Adipocyte (in vitro differentiated cells): ENCODE results near the gene SNX8.

ENCODE experiments used
- DNase-seq: peaks from one replicate; pipeline ENCODE4 v3.0.0-alpha.2; 2015; ENCODE audit warnings: low read depth
- H3K27me3 ChIP-seq: replicated peaks from 2 replicates; pipeline ENCODE4 v1.7.0; 2013; ENCODE audit warnings: mild to moderate bottlenecking, low read length, moderate library complexity; ENCODE audit not compliant: control insufficient read depth, insufficient read depth
- H3K36me3 ChIP-seq: 2 replicates; pipeline ENCODE4 v1.7.0; 2013; ENCODE audit warnings: low read length, mild to moderate bottlenecking, moderate library complexity; ENCODE audit not compliant: control insufficient read depth, insufficient read depth, severe bottlenecking
- H3K4me1 ChIP-seq: 2 replicates; pipeline ENCODE4 v1.7.0; 2013; ENCODE audit warnings: mild to moderate bottlenecking, low read length, moderate library complexity; ENCODE audit not compliant: control insufficient read depth, insufficient read depth
- H3K4me3 ChIP-seq: 2 replicates; pipeline ENCODE4 v1.7.0; 2013; ENCODE audit warnings: mild to moderate bottlenecking, low read length, moderate library complexity
- H3K9ac ChIP-seq: 2 replicates; pipeline ENCODE4 v1.7.0; 2013; ENCODE audit warnings: mild to moderate bottlenecking, low read length, moderate library complexity
- H3K9me3 ChIP-seq: 2 replicates; pipeline ENCODE4 v1.7.0; 2013; ENCODE audit warnings: mild to moderate bottlenecking, low read length, moderate library complexity; ENCODE audit not compliant: control insufficient read depth

Gene SNX8

DNA sequence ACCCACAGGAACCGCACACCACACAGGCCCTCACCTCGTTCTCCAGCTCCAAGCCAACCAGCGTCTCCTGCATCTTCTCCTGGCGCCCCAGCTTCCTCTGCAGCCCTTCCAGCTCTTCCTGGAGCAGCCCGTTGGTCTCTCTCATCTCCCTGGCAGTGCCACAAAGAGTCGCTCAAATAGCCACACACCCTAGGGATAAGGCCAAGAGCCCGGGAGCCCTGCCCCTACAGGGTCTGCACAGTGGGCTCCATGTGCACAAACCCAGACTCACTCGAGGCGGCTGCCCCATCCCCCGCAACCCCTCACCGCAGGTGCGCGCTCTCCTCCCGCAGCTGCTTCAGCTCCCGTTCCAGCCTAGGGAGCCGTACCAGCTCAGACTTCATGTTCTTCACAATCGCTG lies 98.4 kb downstream of the SNX8 start:
- Histone ChIP-seq H3K9ac (no peak overlapping the region), H3K36me3 (peaks cover 56% of the 10 kb centered on the region), H3K9me3 (no peaks in the 10 kb centered on the region), H3K4me1 (no peaks in the 10 kb centered on the region), H3K27me3 (no peaks in the 10 kb centered on the region), H3K4me3 (no peak overlapping the region)
- DNase-seq, result no peak

DNA sequence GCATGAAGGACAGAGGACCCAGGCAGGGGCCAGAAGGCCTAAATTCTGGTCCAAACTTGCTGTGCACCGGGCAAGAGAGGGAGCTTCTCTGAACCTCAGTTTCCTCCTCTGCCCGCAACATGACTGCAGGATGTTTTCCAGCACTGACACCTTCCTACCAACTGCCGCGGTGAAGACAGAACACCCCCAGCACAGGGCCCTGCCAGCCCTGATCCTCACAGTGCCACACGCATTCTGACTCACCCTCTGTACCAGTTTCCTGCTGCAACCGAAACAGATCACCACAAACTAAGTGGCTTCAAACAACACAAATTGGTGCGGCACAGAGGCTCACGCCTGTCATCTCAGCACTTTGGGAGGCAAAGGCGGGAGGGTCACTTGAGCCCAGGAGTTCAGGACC lies 99.6 kb downstream of the SNX8 start:
- no peaks in the 10 kb centered on the region for H3K27me3 ChIP-seq
- H3K9me3 ChIP-seq, result no peaks in the 10 kb centered on the region
- no peak overlapping the region for H3K4me3 ChIP-seq
- no peak for DNase-seq
- no peak overlapping the region for H3K9ac ChIP-seq
- peaks cover 50% of the 10 kb centered on the region for H3K36me3 ChIP-seq
- H3K4me1 ChIP-seq, result no peaks in the 10 kb centered on the region

DNA sequence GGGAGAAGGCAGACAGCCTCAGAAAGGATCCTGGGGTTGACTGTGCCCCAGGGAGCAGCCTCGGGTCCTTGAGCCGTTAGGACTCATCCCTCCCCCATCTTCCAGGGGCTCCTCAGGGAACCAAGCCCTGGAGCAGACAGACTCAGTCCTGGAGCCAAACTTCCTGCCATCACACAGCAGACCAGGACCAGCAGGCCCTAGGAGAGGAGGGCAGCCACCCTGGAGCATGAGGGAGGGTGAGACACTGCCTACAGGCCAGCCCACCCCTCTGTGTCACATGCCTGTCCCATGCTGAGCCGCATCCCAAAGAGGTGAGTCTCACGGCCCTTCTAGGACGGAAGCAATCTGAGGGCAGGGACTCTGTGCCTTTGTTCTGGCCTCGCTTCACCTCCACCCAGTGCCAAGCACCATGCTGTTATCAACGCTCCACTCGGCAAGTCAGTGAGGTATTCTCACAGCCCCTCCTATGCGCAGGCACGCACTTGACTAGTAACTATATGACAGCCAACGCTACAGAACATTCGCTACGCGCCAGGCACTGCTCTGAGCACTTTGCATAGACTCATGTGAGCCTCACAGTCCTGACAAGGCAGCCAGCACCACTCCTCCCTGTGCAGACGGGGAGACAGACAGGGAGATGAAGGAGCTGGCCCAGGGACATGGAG lies 100.6 kb downstream of the SNX8 start:
- Histone ChIP-seq H3K36me3 (peaks cover 50% of the 10 kb centered on the region), H3K4me3 (no peak overlapping the region), H3K4me1 (no peaks in the 10 kb centered on the region), H3K9ac (no peak overlapping the region), H3K27me3 (no peaks in the 10 kb centered on the region), H3K9me3 (no peaks in the 10 kb centered on the region)
- DNase-seq, result no peak

DNA sequence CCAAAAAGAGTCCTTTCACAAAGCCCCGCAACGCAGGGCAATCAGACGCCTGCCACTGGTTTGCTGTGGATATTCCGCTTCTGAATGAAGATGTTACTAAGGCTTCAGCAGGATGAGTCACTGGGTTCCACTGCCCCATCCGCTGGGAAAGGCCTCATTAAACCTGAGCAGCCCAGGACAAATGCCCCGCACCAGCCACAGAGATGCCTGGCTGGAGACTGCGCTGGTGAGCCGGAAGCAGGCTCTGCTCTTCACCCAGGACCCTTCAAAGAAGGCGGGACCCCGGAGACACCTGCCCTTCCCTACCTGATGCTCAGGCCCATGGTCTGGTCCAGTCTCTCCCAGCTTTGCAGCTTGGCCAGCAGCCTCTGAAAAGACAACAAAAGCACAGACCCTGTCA lies 101.3 kb downstream of the SNX8 start:
- H3K27me3 ChIP-seq, result no peaks in the 10 kb centered on the region
- no peaks in the 10 kb centered on the region for H3K4me1 ChIP-seq
- no peak overlapping the region for H3K9ac ChIP-seq
- H3K36me3 ChIP-seq, result peaks cover 52% of the 10 kb centered on the region
- no peak overlapping the region for H3K4me3 ChIP-seq
- DNase-seq, result no peak
- H3K9me3 ChIP-seq, result no peaks in the 10 kb centered on the region

DNA sequence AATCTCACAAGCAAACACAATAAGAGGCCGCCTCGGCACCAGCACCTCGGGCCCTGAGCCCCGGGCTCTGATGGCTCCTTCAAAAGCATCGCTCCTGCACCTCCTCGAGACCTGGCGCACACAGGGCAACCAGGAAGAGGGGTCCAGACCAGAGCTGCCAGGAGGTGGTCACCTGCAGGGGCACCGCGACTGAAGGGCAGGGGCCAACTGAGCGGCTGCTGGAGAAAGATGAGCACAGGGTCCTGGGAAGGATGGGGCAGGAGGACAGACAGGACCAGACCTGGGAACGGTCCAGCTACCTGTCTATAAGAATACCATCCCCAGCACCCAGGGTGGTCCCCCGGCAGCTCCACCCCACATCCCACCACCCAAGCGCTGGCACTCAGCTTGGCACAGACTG lies 102.3 kb downstream of the SNX8 start:
- H3K4me1 ChIP-seq, result no peaks in the 10 kb centered on the region
- no peak for DNase-seq
- no peak overlapping the region for H3K9ac ChIP-seq
- no peaks in the 10 kb centered on the region for H3K9me3 ChIP-seq
- no peak overlapping the region for H3K4me3 ChIP-seq
- H3K36me3 ChIP-seq, result peaks cover 51% of the 10 kb centered on the region
- H3K27me3 ChIP-seq, result no peaks in the 10 kb centered on the region

DNA sequence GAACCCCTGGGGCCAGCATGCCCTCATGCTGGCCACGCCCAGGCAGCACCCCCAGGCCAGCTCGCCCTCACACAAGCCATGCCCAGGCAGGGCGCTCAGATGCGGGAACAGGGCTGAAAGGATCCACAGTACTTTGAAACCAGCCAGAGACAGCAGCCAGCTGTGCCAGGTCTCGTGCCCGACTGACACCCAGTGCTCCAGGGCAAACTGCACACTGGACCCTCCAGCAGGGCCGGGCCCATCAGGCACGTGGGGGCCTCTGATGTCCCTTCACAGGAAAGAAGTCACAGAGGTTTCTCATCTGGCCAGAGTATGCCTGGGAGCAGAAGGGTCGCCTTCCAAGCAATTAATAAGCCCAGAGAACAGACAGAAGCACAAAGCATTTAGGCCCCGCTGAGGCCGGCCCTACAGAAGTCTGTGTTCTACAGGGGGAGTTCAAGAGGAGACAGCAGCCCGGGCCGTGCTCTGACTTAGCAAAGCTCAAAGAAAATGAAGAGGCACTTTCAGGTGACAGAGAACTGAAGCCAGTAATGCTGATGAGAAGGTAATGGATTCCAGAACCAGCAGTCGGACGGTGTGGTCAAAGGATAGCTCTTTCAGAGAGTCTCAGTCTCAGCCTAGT lies 102.9 kb downstream of the SNX8 start:
- Histone ChIP-seq H3K4me1 (no peaks in the 10 kb centered on the region), H3K9me3 (no peaks in the 10 kb centered on the region), H3K9ac (no peak overlapping the region), H3K36me3 (peaks cover 46% of the 10 kb centered on the region), H3K27me3 (no peaks in the 10 kb centered on the region), H3K4me3 (no peak overlapping the region)
- no peak for DNase-seq

DNA sequence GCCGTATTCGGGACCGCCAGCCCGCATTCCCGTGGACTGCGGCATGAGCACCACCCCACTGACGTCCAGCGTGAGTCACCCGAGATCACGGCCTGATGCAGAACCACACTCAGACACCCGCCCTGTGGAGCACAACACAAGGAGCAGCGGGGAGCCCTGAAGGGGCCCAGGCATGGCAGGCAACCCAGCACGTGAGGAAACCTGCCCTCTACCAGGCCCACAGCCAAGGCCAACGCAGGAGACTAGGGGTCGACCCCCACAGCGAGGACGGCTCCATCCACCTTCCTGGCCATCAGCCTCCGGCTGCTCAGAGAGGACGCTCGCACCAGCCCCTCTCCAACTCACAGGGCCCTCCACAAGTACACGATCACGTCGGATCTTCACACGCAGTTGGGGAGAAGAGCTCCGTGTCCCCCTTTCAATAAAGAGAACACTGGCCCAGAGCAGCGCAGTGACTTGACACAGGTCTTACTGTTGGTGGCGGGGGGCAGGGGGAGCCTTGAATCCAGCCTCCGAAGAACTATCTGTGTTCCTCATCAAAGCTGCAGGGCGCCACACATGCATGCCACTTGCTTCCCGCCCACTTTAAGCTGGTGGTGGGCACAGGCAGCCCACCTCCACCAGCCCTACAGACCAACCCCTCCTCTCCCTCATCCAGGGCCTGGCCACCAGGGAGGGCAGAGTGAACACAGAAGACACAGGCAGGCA lies 103.5 kb downstream of the SNX8 start:
- Histone ChIP-seq H3K4me3 (no peak overlapping the region), H3K36me3 (peaks cover 39% of the 10 kb centered on the region), H3K4me1 (no peaks in the 10 kb centered on the region), H3K9me3 (no peaks in the 10 kb centered on the region), H3K9ac (no peak overlapping the region), H3K27me3 (no peaks in the 10 kb centered on the region)
- no peak for DNase-seq

DNA sequence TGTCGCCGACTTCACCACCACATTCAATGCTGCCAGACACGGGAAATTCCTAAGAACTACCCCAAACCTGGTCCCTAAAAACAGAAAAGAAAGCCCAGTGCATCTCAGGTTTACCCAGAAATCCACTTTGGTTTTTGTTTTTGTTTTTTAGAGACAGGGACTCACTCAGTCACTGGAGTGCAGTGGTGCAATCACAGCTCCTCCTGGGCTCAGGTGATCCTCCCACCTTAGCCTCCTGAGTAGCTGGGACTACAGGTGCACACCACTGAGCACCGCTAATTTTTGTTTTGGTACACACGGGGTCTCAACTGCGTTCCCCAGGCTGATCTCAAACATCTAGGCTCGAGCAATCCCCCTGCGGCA lies 104.3 kb downstream of the SNX8 start:
- H3K9ac ChIP-seq, result peak overlapping the region; percentile 36
- H3K36me3 ChIP-seq, result peaks cover 36% of the 10 kb centered on the region
- H3K27me3 ChIP-seq, result no peaks in the 10 kb centered on the region
- H3K4me3 ChIP-seq, result no peak overlapping the region
- no peaks in the 10 kb centered on the region for H3K9me3 ChIP-seq
- H3K4me1 ChIP-seq, result no peaks in the 10 kb centered on the region
- no peak for DNase-seq

DNA sequence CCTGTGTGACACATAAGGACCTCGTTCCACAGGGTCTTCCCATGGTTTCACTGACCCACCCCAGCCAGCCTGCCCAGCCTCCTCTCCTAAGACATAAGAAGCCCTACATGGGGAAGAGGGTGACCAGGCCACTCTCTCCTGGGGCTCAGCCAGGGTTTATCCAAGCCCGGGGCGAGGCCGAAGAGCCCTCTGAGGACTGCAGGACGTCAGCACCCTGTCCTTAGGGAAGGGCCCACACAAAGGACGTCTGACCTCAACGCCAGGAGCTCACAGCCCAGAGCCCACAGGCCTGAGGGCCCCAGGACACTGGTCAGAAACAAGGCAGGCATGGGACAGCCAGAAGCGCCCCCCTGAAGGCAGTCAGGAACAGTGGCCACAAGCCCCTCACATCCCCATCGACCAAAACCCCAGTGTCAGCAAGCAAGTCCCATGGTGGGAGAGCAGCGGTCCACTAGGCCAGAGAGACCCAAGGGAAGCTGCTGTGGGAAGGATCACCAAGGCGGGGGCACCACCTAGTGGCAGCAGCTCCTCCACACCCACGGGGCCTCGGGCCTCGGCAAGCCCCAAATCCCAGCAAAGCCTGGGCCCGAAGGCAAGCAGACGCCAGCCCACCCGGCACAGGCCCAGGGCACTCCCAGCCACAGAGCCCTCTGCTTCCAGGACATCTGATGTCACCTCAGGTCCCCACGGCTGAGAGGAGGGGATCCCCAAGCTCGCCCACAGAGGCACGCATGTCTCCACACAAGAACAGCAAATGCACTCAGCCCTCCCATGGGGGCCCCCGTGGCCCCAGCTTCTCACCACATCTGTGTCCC lies 104.9 kb downstream of the SNX8 start:
- H3K4me1 ChIP-seq, result no peaks in the 10 kb centered on the region
- peak overlapping the region; percentile 36 for H3K9ac ChIP-seq
- peaks cover 31% of the 10 kb centered on the region for H3K36me3 ChIP-seq
- no peaks in the 10 kb centered on the region for H3K27me3 ChIP-seq
- H3K9me3 ChIP-seq, result no peaks in the 10 kb centered on the region
- peak; percentile 89 for DNase-seq
- no peak overlapping the region for H3K4me3 ChIP-seq

DNA sequence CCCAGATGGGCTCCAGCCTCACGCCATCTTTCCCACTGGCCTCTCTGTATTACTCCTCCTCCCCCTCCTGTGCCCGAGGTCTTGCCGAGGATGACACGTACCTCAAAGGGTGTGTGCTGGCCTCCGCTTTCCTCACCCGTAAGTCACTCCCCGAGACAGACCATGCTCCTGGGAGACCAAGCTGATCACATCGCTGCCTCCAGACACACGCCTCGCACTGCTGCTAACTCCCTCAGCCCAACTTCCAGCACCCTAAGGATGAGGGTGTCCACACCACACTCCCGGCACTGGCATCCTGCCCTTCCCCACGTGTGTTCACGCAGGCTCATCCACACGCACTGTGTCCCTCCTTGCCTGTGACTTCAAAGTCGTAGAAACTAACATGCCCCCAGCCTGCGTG lies 105.5 kb downstream of the SNX8 start:
- Histone ChIP-seq H3K36me3 (peaks cover 27% of the 10 kb centered on the region), H3K9ac (no peak overlapping the region), H3K9me3 (no peaks in the 10 kb centered on the region), H3K4me1 (no peaks in the 10 kb centered on the region), H3K27me3 (no peaks in the 10 kb centered on the region), H3K4me3 (no peak overlapping the region)
- no peak for DNase-seq
